Measurements from ENCODE around the gene HS3ST5. TPM values are rescaled to one million over a fixed set of nuclear protein-coding genes. Genes with fewer than 3 reads are reported as not detected.

HS3ST5 gene
- total RNA-seq, 4 donors from 2014 or later: not detected

- WGBS, 2 donors: 90 to 91% methylated on average over 1 of the region's 1 CpG
- TF ChIP-seq CTCF (IDR thresholded peaks at IDR 0.05) (no peak), POLR2A (IDR thresholded peaks at IDR 0.05) (no peak)
- H3K4me1 ChIP-seq: no peaks in the 10 kb centered on the region
- no peaks in the 10 kb centered on the region for H3K36me3 ChIP-seq
- intact Hi-C loops (cut with DNase I): no loop called here
- no peaks in the 10 kb centered on the region for H3K27me3 ChIP-seq
- no peak overlapping the region for H3K4me3 ChIP-seq (replicated peaks in 1 of 3)
- DNase-seq: no peak
- H3K27ac ChIP-seq: no peak overlapping the region
- no peaks in the 10 kb centered on the region for H3K9me3 ChIP-seq
These were observed 21.5 kb upstream of the HS3ST5 start for GRCh38 chr6:114364301-114364700.

- no peak overlapping the region for H3K4me3 ChIP-seq (replicated peaks in 1 of 3)
- 93 to 97% methylated on average over 2 of the region's 2 CpGs for WGBS, 2 donors
- no peaks in the 10 kb centered on the region for H3K9me3 ChIP-seq
- H3K27ac ChIP-seq: no peak overlapping the region
- TF ChIP-seq POLR2A (IDR thresholded peaks at IDR 0.05): no peak
- TF ChIP-seq CTCF (IDR thresholded peaks at IDR 0.05): no peak
- H3K27me3 ChIP-seq: no peaks in the 10 kb centered on the region
- no peaks in the 10 kb centered on the region for H3K36me3 ChIP-seq
- no peak for DNase-seq
- no peaks in the 10 kb centered on the region for H3K4me1 ChIP-seq
- intact Hi-C loops (cut with DNase I): no loop called here
These were observed 20.1 kb upstream of the HS3ST5 start for GRCh38 chr6:114362957-114363356.

GRCh38 chr6:114362396-114362795, 19.6 kb upstream of the HS3ST5 start:
- H3K27me3 ChIP-seq: no peaks in the 10 kb centered on the region
- intact Hi-C loops (cut with DNase I): no loop called here
- no peak for TF ChIP-seq POLR2A (IDR thresholded peaks at IDR 0.05)
- no peak for TF ChIP-seq CTCF (IDR thresholded peaks at IDR 0.05)
- 84 to 86% methylated on average over 4 of the region's 4 CpGs for WGBS, 2 donors
- no peaks in the 10 kb centered on the region for H3K4me1 ChIP-seq
- no peak overlapping the region for H3K27ac ChIP-seq
- no peaks in the 10 kb centered on the region for H3K36me3 ChIP-seq
- H3K9me3 ChIP-seq: no peaks in the 10 kb centered on the region
- DNase-seq: no peak
- no peak overlapping the region for H3K4me3 ChIP-seq (replicated peaks in 1 of 3)

GRCh38 chr6:114361036-114361435, 18.2 kb upstream of the HS3ST5 start:
- Histone ChIP-seq H3K27me3 (no peaks in the 10 kb centered on the region), H3K27ac (no peak overlapping the region), H3K36me3 (no peaks in the 10 kb centered on the region), H3K4me3 (replicated peaks in 1 of 3) (no peak overlapping the region), H3K4me1 (no peaks in the 10 kb centered on the region), H3K9me3 (no peaks in the 10 kb centered on the region)
- 87% methylated on average over 1 of the region's 1 CpG for WGBS, 2 donors
- DNase-seq: no peak
- intact Hi-C loops (cut with DNase I): no loop called here
- no peak for TF ChIP-seq CTCF (IDR thresholded peaks at IDR 0.05)
- no peak for TF ChIP-seq POLR2A (IDR thresholded peaks at IDR 0.05)

- Histone ChIP-seq H3K27me3 (no peaks in the 10 kb centered on the region), H3K36me3 (no peaks in the 10 kb centered on the region), H3K27ac (no peak overlapping the region), H3K4me1 (no peaks in the 10 kb centered on the region), H3K4me3 (replicated peaks in 1 of 3) (no peak overlapping the region), H3K9me3 (no peaks in the 10 kb centered on the region)
- intact Hi-C loops (cut with DNase I): no loop called here
- no peak for DNase-seq
- no peak for TF ChIP-seq CTCF (IDR thresholded peaks at IDR 0.05)
These were observed 12.5 kb upstream of the HS3ST5 start for GRCh38 chr6:114355300-114355699.

Measured in thyroid gland (tissue), 4 donors.